Left lung (tissue), 10 donors: ENCODE results near the gene GNPDA1. TPM values are rescaled to one million over a fixed set of nuclear protein-coding genes. Genes with fewer than 3 reads are reported as not detected.

Source experiments
- ATAC-seq: fragments of 200-7000 bp; cut with Tn5 transposase; one replicate; pipeline ENCODE4 v1.9.1; 2020; ENCODE audit warnings: moderate library complexity
- DNase-seq, 4 donors: peaks; one replicate each; pipeline ENCODE4 v3.0.0-alpha.2; 2013 to 2020
- H3K27ac ChIP-seq, 2 donors: fragments of 200-600 bp; sonication (generic) in 1 of 2; one replicate each; pipeline versions ENCODE4 v1.5.0 to v1.8.0; 2020 to 2021
- H3K27me3 ChIP-seq, 2 donors: fragments of 200-600 bp; sonication (generic) in 1 of 2; one replicate each; pipeline versions ENCODE4 v1.5.0 to v1.8.0; 2020 to 2021
- H3K36me3 ChIP-seq, 2 donors: fragments of 200-600 bp; sonication (generic) in 1 of 2; one replicate each; pipeline versions ENCODE4 v1.5.0 to v1.8.0; 2020 to 2021
- H3K4me1 ChIP-seq, 2 donors: fragments of 200-600 bp; one replicate each; pipeline ENCODE4 v1.8.0; 2021
- H3K4me3 ChIP-seq, 2 donors: fragments of 200-600 bp; sonication (generic) in 1 of 2; one replicate each; pipeline versions ENCODE4 v1.5.0 to v1.8.0; 2020 to 2021; ENCODE audit warnings: mild to moderate bottlenecking in 1 of 2
- H3K9me3 ChIP-seq, 2 donors: fragments of 200-600 bp; sonication (generic) in 1 of 2; one replicate each; pipeline versions ENCODE4 v1.5.0 to v1.8.0; 2020 to 2021
- intact Hi-C, 2 donors: fragments of 100-400 bp; cut with DNase I; formaldehyde crosslinking; loops; one replicate each; pipeline versions ENCODE4 v1.11.2 to v1.14.2; 2022
- polyA plus RNA-seq, 6 donors: library from polyadenylated mRNA; unstranded; fragments of 120-200 nt; gene quantifications; one replicate each; pipeline ENCODE4 v1.2.1, GENCODE V29; 2013; ENCODE audit not compliant: insufficient read length in 6 of 6
- total RNA-seq, 2 donors: library from RNA; stranded (reverse); fragmentation: NEBNext Ultra II Directional; extraction: Animal tissue kit (Norgen Biotek cat#: 25700); gene quantifications; one replicate each; pipeline ENCODE4 v1.2.1, GENCODE V29; 2021
- TF ChIP-seq, protein P1 (sequence below), 2 donors: fragments of 200-600 bp; sonication (generic) in 1 of 2; IDR thresholded peaks; one replicate each; pipeline versions ENCODE4 v1.5.0 to v1.8.0; 2021; ENCODE audit warnings: antibody characterized with exemption in 2 of 2
- donor health status: DM: no; HTN: yes; CAD: no.
- donor health status: DM: no; HTN: no; CAD: no.

Gene GNPDA1
- total and polyA plus RNA-seq, 8 donors = 40.2 to 54.6 (median 42.9) TPM

DNA sequence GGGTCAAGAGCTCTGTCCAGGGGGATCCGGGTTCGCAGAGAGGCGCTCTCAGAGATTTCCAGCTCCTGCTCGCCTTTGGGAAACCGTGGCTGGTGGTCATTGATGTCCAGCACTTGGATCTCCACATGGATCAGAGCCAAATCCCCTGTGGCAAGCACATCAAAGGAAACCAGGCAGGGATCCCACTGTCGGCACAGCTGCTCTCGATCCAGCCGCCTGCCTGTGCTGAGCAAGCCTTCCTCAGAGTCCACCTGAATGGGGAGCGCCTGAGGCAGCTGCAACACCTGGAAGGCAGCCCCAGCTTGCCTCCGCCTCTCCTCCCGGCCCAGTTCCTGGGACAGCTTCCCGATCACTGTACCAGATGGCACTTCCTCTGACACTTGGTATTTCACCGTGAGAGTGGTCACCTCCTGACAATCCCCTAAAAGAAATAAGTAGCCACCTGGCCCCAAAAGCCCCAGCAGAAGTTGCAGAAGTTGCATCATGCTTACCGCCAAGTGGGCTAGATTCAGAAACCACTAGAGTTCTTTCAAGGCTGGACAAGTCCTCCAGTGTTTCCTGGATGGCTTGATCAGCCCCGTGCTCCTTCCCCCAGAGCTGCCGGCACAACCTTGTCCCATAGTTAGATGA is 55.3 kb downstream of the GNPDA1 start:
- intact Hi-C loops = loop anchor here in 1 of 2 donors (10.0 kb wide), 1 partner anchor 73 kb away; no protein-coding TSS in a partner anchor
- TF ChIP-seq, protein P1, sequence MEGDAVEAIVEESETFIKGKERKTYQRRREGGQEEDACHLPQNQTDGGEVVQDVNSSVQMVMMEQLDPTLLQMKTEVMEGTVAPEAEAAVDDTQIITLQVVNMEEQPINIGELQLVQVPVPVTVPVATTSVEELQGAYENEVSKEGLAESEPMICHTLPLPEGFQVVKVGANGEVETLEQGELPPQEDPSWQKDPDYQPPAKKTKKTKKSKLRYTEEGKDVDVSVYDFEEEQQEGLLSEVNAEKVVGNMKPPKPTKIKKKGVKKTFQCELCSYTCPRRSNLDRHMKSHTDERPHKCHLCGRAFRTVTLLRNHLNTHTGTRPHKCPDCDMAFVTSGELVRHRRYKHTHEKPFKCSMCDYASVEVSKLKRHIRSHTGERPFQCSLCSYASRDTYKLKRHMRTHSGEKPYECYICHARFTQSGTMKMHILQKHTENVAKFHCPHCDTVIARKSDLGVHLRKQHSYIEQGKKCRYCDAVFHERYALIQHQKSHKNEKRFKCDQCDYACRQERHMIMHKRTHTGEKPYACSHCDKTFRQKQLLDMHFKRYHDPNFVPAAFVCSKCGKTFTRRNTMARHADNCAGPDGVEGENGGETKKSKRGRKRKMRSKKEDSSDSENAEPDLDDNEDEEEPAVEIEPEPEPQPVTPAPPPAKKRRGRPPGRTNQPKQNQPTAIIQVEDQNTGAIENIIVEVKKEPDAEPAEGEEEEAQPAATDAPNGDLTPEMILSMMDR (IDR thresholded peaks at IDR 0.05) = no peak
- Histone ChIP-seq H3K27me3 (no peaks in the 10 kb centered on the region), H3K4me3 (peak overlapping the region; percentile 15 to 31), H3K4me1 (peaks cover 9 to 58% of the 10 kb centered on the region in 2 donors), H3K27ac (peak overlapping the region; percentile 33 to 69), H3K36me3 (no peaks in the 10 kb centered on the region), H3K9me3 (no peaks in the 10 kb centered on the region)
- ATAC-seq (no peak), DNase-seq (no peak)

DNA sequence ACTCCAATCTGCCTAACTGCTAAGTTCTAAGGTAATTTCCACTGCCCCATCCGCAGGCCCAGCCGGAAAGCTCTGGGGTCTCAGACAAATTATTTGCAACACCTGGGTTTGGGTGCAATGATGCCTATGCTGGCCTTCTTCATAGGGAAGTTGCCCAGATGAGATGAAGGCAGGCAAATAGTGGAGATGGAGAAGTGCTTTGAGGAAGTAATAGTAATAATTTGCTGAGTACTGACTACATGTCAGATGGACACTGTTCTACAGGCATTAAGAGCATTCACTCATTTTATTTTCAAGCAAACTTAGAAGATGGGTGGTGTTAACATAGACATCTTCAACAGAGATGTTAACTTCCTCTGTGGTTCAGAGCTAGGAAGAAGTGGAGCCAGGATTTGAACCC is 58.6 kb downstream of the GNPDA1 start:
- intact Hi-C loops = loop anchor here in 1 of 2 donors (10.0 kb wide), 1 partner anchor 69 kb away; no protein-coding TSS in a partner anchor
- Histone ChIP-seq H3K27ac (peak overlapping the region in 1 of 2 donors; percentile 29), H3K27me3 (no peaks in the 10 kb centered on the region), H3K4me1 (peaks cover 15 to 48% of the 10 kb centered on the region in 2 donors), H3K36me3 (no peaks in the 10 kb centered on the region), H3K4me3 (peak overlapping the region in 1 of 2 donors; percentile 30), H3K9me3 (no peaks in the 10 kb centered on the region)
- TF ChIP-seq, protein P1 (IDR thresholded peaks at IDR 0.05) = no peak
- ATAC-seq (peak; percentile 15), DNase-seq (no peak)

DNA sequence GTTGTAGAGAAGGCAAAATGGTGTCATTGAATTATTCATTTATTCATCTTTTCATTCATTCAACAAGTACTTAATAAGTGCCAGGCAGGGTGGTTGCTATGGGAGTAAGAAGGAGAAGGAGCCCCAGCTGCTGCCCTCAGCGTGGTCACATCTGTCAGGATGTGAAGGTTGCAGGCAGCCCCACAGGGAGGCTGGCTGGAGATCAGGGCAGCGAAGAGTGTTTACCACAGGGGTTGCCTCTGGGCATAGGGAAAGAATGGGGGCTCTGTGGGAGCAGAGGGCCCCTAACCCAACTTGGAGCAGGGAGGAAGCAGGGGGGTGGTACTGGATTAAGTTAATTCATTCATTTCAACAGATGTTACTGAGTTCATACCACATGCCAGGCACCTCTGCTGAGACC is 60.8 kb downstream of the GNPDA1 start:
- ATAC-seq (no peak), DNase-seq (no peak)
- Histone ChIP-seq H3K9me3 (no peaks in the 10 kb centered on the region), H3K27me3 (no peaks in the 10 kb centered on the region), H3K4me3 (peak overlapping the region in 1 of 2 donors; percentile 30), H3K27ac (peak overlapping the region in 1 of 2 donors; percentile 38), H3K4me1 (peaks cover 11 to 36% of the 10 kb centered on the region in 2 donors), H3K36me3 (no peaks in the 10 kb centered on the region)
- intact Hi-C loops = loop anchor here in 1 of 2 donors (10.0 kb wide), 1 partner anchor 67 kb away; no protein-coding TSS in a partner anchor
- TF ChIP-seq, protein P1 (IDR thresholded peaks at IDR 0.05) = no peak

DNA sequence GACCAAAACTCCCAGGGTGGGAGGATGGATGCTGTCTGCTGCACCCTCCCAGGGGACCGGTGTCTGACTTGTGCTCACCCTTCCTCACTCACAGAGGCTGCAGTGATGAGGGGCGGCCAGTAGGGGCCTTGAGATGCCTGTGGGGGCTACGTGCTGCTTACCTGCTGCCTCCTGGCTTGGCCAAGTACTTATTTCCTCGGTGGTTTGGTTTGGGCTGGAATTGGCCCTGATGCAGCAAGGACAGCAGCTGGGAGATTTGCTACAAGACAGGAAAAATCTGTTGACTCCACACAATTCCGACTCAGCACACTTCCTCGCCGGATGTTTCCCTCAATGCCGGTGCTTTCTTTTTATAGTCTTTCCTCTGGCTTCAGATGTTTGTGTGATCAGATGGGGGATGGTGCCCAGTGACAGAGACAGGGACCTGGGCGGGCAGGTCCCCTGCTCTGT is 61.5 kb downstream of the GNPDA1 start:
- no peaks in the 10 kb centered on the region for H3K9me3 ChIP-seq
- H3K4me1 ChIP-seq = peaks cover 11 to 43% of the 10 kb centered on the region in 2 donors
- H3K4me3 ChIP-seq = no peak overlapping the region
- H3K27me3 ChIP-seq = no peaks in the 10 kb centered on the region
- H3K36me3 ChIP-seq = no peaks in the 10 kb centered on the region
- no peak for ATAC-seq
- TF ChIP-seq, protein P1 (IDR thresholded peaks at IDR 0.05) = peak in 1 of 2 donors; percentile 21
- DNase-seq = peak in 1 of 4 donors; percentile 60
- peak overlapping the region in 1 of 2 donors; percentile 38 for H3K27ac ChIP-seq
- intact Hi-C loops = loop anchor here in 1 of 2 donors (10.0 kb wide), 1 partner anchor 67 kb away; no protein-coding TSS in a partner anchor

Other genes with a start within 250 kb of the GNPDA1 start
- 10 to 100 TPM; 55.2 to 65.0 TPM for gene PCDH1, start 134.6 kb downstream of the GNPDA1 start, total RNA-seq
- 10 to 100 TPM; 23.6 to 38.2 (median 31.8) TPM for gene PCDH1, start 134.6 kb downstream of the GNPDA1 start, polyA plus RNA-seq
- gene DELE1, start 89.2 kb downstream of the GNPDA1 start, total RNA-seq = 10 to 100 TPM; 74.1 to 75.1 TPM
- 100 to 1,000 TPM; 142 to 168 (median 154) TPM for gene DELE1, start 89.2 kb downstream of the GNPDA1 start, polyA plus RNA-seq
- 10 to 100 TPM in 1 of 2 donors, 1 to 10 TPM in 1; 9.8 to 15.6 TPM for gene PCDH12, start 54.8 kb downstream of the GNPDA1 start, total RNA-seq
- gene PCDH12, start 54.8 kb downstream of the GNPDA1 start, polyA plus RNA-seq = 10 to 100 TPM; 35.4 to 42.7 (median 39.0) TPM
- gene RNF14, start 43.9 kb downstream of the GNPDA1 start, total RNA-seq = 10 to 100 TPM; 50.1 to 53.8 TPM
- gene RNF14, start 43.9 kb downstream of the GNPDA1 start, polyA plus RNA-seq = 10 to 100 TPM; 39.8 to 54.6 (median 46.7) TPM
- gene NDFIP1, start 95.8 kb upstream of the GNPDA1 start, total RNA-seq = 10 to 100 TPM; 76.5 to 93.1 TPM
- gene NDFIP1, start 95.8 kb upstream of the GNPDA1 start, polyA plus RNA-seq = 100 to 1,000 TPM in 5 of 6 donors, 10 to 100 TPM in 1; 99.2 to 111 (median 105) TPM